Measurements from ENCODE around the gene GPR39. TPM values are rescaled to one million over a fixed set of nuclear protein-coding genes. Genes with fewer than 3 reads are reported as not detected.

GPR39 gene
- total RNA-seq, 3 donors from 2014 or later (not counting 1 experiment from before 2014, with no cell fraction given), result not detected

DNA sequence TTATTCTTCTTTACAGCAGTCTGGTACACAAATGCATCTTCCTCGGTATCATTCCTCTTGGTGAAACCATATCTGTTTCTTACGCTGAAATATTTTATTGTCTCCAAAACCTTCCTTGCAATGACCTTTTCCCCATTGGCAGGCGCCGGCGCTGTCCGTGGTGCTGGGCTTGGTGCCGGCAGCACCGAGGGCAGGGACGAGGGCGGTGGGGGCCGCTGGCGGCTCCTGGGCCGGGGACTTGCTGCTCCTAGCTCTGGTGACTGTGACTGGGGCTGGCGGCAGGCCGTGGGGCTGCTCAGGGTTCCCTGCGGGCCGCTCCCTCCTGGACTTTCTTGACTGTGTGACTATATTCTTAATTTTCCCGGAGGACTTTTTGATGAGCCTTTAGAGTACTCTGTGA is 72.5 kb downstream of the GPR39 start:
- Histone ChIP-seq H3K27ac (ENCODE audit: low read length) (no peak overlapping the region), H3K9me3 (ENCODE audit: control insufficient read depth, insufficient read depth, low read length) (peaks cover 3% of the 10 kb centered on the region), H3K4me3 (ENCODE audit: low read length) (no peak overlapping the region), H3K27me3 (ENCODE audit: control insufficient read depth, insufficient read depth, low read length) (no peaks in the 10 kb centered on the region), H3K36me3 (ENCODE audit: control insufficient read depth, insufficient read depth, low read length) (no peaks in the 10 kb centered on the region), H3K4me1 (ENCODE audit: control insufficient read depth, insufficient read depth, low read length) (no peaks in the 10 kb centered on the region)
- no peak for DNase-seq
- Mint-ChIP-seq H3K9me3 (peaks cover 0 to 11% of the 10 kb centered on the region in 2 donors), H3K36me3 (no peaks in the 10 kb centered on the region), H3K4me1 (no peaks in the 10 kb centered on the region), H3K27ac (no peak overlapping the region), H3K4me3 (no peak overlapping the region), H3K27me3 (ENCODE audit: low read depth in 2 of 2) (no peaks in the 10 kb centered on the region)
- ATAC-seq, result no peak
- intact Hi-C loops (cut with micrococcal nuclease), result no loop called here
- TF ChIP-seq, protein P1, sequence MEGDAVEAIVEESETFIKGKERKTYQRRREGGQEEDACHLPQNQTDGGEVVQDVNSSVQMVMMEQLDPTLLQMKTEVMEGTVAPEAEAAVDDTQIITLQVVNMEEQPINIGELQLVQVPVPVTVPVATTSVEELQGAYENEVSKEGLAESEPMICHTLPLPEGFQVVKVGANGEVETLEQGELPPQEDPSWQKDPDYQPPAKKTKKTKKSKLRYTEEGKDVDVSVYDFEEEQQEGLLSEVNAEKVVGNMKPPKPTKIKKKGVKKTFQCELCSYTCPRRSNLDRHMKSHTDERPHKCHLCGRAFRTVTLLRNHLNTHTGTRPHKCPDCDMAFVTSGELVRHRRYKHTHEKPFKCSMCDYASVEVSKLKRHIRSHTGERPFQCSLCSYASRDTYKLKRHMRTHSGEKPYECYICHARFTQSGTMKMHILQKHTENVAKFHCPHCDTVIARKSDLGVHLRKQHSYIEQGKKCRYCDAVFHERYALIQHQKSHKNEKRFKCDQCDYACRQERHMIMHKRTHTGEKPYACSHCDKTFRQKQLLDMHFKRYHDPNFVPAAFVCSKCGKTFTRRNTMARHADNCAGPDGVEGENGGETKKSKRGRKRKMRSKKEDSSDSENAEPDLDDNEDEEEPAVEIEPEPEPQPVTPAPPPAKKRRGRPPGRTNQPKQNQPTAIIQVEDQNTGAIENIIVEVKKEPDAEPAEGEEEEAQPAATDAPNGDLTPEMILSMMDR (IDR thresholded peaks at IDR 0.05), result no peak
- 24% methylated on average over 18 of the region's 18 CpGs for WGBS (ENCODE audit: insufficient coverage)

DNA sequence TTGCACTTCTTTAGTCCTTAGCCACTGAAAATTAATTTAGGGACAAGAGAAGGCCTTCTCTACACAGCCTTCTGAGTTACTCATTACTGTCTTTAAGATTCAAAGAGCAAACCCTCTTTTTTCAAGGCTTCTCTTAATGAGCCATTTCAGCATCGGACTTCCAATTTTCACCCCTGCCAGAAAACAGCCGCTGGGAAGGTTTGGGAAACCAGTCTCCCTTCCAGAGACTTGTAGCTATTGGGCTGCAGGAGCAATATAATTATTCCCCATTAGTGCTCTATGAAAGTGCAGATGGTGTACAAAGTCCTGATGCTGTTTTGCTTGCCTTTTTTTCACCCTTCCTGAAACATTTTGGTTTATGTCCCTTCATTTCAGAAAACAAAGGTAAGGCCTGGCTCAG is 79.3 kb downstream of the GPR39 start:
- H3K36me3 Mint-ChIP-seq, result no peaks in the 10 kb centered on the region
- no peaks in the 10 kb centered on the region for H3K27me3 ChIP-seq (ENCODE audit: control insufficient read depth, insufficient read depth, low read length)
- H3K9me3 ChIP-seq (ENCODE audit: control insufficient read depth, insufficient read depth, low read length), result no peaks in the 10 kb centered on the region
- ATAC-seq (no peak), DNase-seq (no peak)
- TF ChIP-seq, protein P1 (IDR thresholded peaks at IDR 0.05), result no peak
- H3K4me3 Mint-ChIP-seq, result no peak overlapping the region
- H3K27ac ChIP-seq (ENCODE audit: low read length), result no peak overlapping the region
- no peaks in the 10 kb centered on the region for H3K36me3 ChIP-seq (ENCODE audit: control insufficient read depth, insufficient read depth, low read length)
- no peaks in the 10 kb centered on the region for H3K4me1 ChIP-seq (ENCODE audit: control insufficient read depth, insufficient read depth, low read length)
- 76% methylated on average over 2 of the region's 2 CpGs for WGBS (ENCODE audit: insufficient coverage)
- intact Hi-C loops (cut with micrococcal nuclease), result no loop called here
- H3K4me1 Mint-ChIP-seq, result no peaks in the 10 kb centered on the region
- no peaks in the 10 kb centered on the region for H3K27me3 Mint-ChIP-seq (ENCODE audit: low read depth in 2 of 2)
- H3K27ac Mint-ChIP-seq, result no peak overlapping the region
- peaks cover 14 to 15% of the 10 kb centered on the region in 2 donors for H3K9me3 Mint-ChIP-seq
- no peak overlapping the region for H3K4me3 ChIP-seq (ENCODE audit: low read length)

DNA sequence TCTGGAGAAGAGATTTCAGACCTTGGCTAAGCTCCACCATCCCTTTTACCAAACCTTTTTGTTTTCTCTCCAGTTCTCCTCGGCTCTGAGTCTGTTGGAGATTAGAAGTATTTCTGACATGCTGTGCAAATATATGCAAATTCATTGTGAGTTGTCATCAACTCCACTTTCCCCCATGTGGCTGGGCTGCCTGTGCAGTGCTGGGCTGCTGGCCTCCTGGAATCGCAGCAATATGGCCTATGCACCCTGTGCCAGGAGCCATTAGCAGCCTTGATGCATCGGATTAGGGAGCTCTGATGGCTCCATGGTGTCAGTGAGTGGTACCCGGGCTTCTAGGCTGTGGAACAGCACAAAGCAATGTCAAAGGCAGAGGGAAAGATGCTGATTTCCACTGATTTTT is 80.0 kb downstream of the GPR39 start:
- Histone ChIP-seq H3K4me1 (ENCODE audit: control insufficient read depth, insufficient read depth, low read length) (no peaks in the 10 kb centered on the region), H3K27ac (ENCODE audit: low read length) (no peak overlapping the region), H3K9me3 (ENCODE audit: control insufficient read depth, insufficient read depth, low read length) (no peaks in the 10 kb centered on the region), H3K36me3 (ENCODE audit: control insufficient read depth, insufficient read depth, low read length) (no peaks in the 10 kb centered on the region), H3K4me3 (ENCODE audit: low read length) (no peak overlapping the region), H3K27me3 (ENCODE audit: control insufficient read depth, insufficient read depth, low read length) (no peaks in the 10 kb centered on the region)
- peaks cover 15 to 16% of the 10 kb centered on the region in 2 donors for H3K9me3 Mint-ChIP-seq
- no peaks in the 10 kb centered on the region for H3K4me1 Mint-ChIP-seq
- no peak for ATAC-seq
- H3K27ac Mint-ChIP-seq, result no peak overlapping the region
- H3K36me3 Mint-ChIP-seq, result no peaks in the 10 kb centered on the region
- no peak overlapping the region for H3K4me3 Mint-ChIP-seq
- WGBS (ENCODE audit: insufficient coverage), result 70% methylated on average over 4 of the region's 4 CpGs
- DNase-seq, result no peak
- TF ChIP-seq, protein P1 (IDR thresholded peaks at IDR 0.05), result no peak
- H3K27me3 Mint-ChIP-seq (ENCODE audit: low read depth in 2 of 2), result no peaks in the 10 kb centered on the region
- intact Hi-C loops (cut with micrococcal nuclease), result no loop called here

DNA sequence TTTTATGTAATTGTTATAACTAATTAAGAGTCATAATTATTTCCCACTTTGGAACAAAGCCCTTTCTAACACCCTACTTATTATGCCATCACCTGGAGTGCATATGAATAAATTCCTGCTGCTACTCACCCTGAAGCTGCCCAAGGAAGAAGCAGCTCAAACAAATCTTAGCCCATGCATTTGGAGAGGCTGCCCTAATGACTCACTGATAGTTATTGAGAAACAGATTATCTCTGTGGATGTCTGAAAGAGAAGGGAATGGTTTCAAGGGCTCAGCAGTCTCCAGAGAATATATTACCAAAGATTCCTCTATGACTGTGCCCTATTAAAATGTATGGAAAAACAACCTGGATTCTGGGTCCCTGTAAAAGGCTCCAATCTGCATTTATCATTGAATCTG is 81.0 kb downstream of the GPR39 start:
- Histone ChIP-seq H3K4me1 (ENCODE audit: control insufficient read depth, insufficient read depth, low read length) (no peaks in the 10 kb centered on the region), H3K27ac (ENCODE audit: low read length) (no peak overlapping the region), H3K27me3 (ENCODE audit: control insufficient read depth, insufficient read depth, low read length) (no peaks in the 10 kb centered on the region), H3K4me3 (ENCODE audit: low read length) (no peak overlapping the region), H3K36me3 (ENCODE audit: control insufficient read depth, insufficient read depth, low read length) (no peaks in the 10 kb centered on the region), H3K9me3 (ENCODE audit: control insufficient read depth, insufficient read depth, low read length) (no peaks in the 10 kb centered on the region)
- DNase-seq, result no peak
- ATAC-seq, result no peak
- no peak overlapping the region for H3K4me3 Mint-ChIP-seq
- H3K4me1 Mint-ChIP-seq, result no peaks in the 10 kb centered on the region
- H3K27ac Mint-ChIP-seq, result no peak overlapping the region
- H3K9me3 Mint-ChIP-seq, result peaks cover 15 to 19% of the 10 kb centered on the region in 2 donors
- TF ChIP-seq, protein P1 (IDR thresholded peaks at IDR 0.05), result no peak
- intact Hi-C loops (cut with micrococcal nuclease), result no loop called here
- peaks cover 6% of the 10 kb centered on the region for H3K36me3 Mint-ChIP-seq
- no peaks in the 10 kb centered on the region for H3K27me3 Mint-ChIP-seq (ENCODE audit: low read depth in 2 of 2)

Measured in natural killer cell (primary cell).